Ovary (tissue), 3 donors: ENCODE measurements around the gene C1orf74.

ENCODE experiments used
- EP300 ChIP-seq: sonication (generic); formaldehyde crosslinking; IDR thresholded peaks from one replicate; pipeline ENCODE4 v1.6.1; 2017; ENCODE audit warnings: antibody characterized with exemption
- TF ChIP-seq, protein P1 (sequence below), 3 donors: fragments of 450-650 bp in 2 of 3; fragments of 200-600 bp in 1 of 3; IDR thresholded peaks; one replicate each; pipeline versions ENCODE4 v1.5.1 to v1.8.0; 2016 to 2022; ENCODE audit warnings: antibody characterized with exemption in 3 of 3, mild to moderate bottlenecking in 1 of 3
- donor health status: DM: no; HTN: no; CAD: no.

DNA sequence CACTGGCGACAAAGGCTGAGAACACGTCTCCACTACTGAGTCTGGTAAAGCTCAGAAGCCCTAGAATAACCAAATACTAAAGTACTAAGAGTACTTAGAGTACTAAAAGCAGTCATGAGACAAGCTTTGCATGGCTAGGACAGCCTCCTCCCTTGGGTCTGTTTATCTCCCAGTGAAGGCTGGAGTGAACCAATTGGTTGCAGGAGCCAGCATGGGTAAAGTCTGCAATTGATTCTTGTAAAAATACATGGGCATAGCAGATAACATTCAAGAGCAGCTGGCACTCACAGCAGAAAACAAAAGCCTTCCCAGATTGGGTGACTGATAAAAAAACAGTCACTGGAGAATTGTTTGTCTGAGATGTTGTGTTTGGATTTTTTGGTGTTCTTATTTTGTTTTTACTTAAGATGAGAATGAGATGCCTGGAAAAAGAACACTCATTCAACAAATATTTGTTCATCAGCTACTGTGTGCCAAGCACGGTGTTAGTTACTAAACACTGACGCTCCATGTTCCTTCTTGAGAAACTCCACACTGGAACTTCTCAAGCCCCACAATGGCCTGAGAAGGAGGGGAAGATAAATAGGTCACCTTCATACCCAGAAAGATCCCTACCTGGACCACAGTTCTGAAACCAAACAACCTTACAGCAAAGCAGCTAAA lies 17.9 kb upstream of the C1orf74 start:
- TF ChIP-seq EP300, result no peak
- TF ChIP-seq, protein P1, sequence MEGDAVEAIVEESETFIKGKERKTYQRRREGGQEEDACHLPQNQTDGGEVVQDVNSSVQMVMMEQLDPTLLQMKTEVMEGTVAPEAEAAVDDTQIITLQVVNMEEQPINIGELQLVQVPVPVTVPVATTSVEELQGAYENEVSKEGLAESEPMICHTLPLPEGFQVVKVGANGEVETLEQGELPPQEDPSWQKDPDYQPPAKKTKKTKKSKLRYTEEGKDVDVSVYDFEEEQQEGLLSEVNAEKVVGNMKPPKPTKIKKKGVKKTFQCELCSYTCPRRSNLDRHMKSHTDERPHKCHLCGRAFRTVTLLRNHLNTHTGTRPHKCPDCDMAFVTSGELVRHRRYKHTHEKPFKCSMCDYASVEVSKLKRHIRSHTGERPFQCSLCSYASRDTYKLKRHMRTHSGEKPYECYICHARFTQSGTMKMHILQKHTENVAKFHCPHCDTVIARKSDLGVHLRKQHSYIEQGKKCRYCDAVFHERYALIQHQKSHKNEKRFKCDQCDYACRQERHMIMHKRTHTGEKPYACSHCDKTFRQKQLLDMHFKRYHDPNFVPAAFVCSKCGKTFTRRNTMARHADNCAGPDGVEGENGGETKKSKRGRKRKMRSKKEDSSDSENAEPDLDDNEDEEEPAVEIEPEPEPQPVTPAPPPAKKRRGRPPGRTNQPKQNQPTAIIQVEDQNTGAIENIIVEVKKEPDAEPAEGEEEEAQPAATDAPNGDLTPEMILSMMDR (IDR thresholded peaks at IDR 0.05), result no peak
